Measurements from ENCODE around the gene SPATA45. TPM values are rescaled to one million over a fixed set of nuclear protein-coding genes. Genes with fewer than 3 reads are reported as not detected.

SPATA45 gene
- polyA plus RNA-seq (2011; rRNA removed) (not detected in 2 replicates), polyA minus RNA-seq (2011; rRNA and poly(A)+ RNA removed) (not detected in 2 replicates)

- Histone ChIP-seq H3K36me3 (ENCODE audit: control insufficient read depth, insufficient read depth, low read length) (no peaks in the 10 kb centered on the region), H3K27me3 (ENCODE audit: control insufficient read depth, insufficient read depth, low read length) (no peaks in the 10 kb centered on the region), H3K4me3 (ENCODE audit: low read depth, low read length) (no peak within 1 kb of the TSS)
- ChIA-PET CTCF (interaction anchor here (1.4 kb wide), 1 partner anchor 10 kb away, joined by 3 read pairs; no protein-coding TSS in a partner anchor), POLR2A (interaction anchor here (0.5 kb wide), 1 partner anchor 14 kb away, joined by 8 read pairs; no protein-coding TSS in a partner anchor)
- no peak for DNase-seq (ENCODE audit: low read depth)
- TF ChIP-seq, protein P1, sequence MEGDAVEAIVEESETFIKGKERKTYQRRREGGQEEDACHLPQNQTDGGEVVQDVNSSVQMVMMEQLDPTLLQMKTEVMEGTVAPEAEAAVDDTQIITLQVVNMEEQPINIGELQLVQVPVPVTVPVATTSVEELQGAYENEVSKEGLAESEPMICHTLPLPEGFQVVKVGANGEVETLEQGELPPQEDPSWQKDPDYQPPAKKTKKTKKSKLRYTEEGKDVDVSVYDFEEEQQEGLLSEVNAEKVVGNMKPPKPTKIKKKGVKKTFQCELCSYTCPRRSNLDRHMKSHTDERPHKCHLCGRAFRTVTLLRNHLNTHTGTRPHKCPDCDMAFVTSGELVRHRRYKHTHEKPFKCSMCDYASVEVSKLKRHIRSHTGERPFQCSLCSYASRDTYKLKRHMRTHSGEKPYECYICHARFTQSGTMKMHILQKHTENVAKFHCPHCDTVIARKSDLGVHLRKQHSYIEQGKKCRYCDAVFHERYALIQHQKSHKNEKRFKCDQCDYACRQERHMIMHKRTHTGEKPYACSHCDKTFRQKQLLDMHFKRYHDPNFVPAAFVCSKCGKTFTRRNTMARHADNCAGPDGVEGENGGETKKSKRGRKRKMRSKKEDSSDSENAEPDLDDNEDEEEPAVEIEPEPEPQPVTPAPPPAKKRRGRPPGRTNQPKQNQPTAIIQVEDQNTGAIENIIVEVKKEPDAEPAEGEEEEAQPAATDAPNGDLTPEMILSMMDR (IDR thresholded peaks at IDR 0.05; ENCODE audit: insufficient read depth, low read depth, low read length): no peak
Observed at GRCh38 chr1:212847549-212847948, at the start of gene SPATA45. Gene SPATA45 (minus strand): TSS chr1:212847649. CDS start chr1:212836149, 11,500 bp downstream.

DNA sequence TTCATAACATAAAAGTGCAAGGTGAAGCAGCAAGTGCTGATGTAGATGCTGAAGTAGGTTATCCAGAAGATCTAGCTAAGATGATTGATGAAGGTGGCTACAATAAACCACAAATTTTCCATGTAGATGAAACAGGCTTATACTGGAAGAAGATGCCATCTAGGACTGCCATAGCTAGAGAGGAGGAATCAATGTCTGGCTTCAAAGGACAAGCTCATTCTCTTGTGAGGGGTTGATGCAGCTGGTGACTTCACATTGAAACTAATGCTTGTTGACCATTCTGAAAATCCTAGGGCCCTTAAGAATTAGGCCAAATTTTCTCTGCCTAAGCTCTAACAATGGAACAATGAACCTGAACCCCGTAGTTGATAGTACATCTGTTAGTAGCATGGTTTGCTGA is 44.7 kb upstream of the SPATA45 start:
- DNase-seq (ENCODE audit: low read depth): no peak
- H3K36me3 ChIP-seq (ENCODE audit: control insufficient read depth, insufficient read depth, low read length): no peaks in the 10 kb centered on the region; the same call in none of the 2 replicates
- TF ChIP-seq, protein P1 (IDR thresholded peaks at IDR 0.05; ENCODE audit: insufficient read depth, low read depth, low read length): no peak
- POLR2A ChIA-PET: no interaction called here
- H3K27me3 ChIP-seq (ENCODE audit: control insufficient read depth, insufficient read depth, low read length): no peaks in the 10 kb centered on the region
- H3K4me3 ChIP-seq (ENCODE audit: low read depth, low read length): no peak overlapping the region
- CTCF ChIA-PET: no interaction called here

DNA sequence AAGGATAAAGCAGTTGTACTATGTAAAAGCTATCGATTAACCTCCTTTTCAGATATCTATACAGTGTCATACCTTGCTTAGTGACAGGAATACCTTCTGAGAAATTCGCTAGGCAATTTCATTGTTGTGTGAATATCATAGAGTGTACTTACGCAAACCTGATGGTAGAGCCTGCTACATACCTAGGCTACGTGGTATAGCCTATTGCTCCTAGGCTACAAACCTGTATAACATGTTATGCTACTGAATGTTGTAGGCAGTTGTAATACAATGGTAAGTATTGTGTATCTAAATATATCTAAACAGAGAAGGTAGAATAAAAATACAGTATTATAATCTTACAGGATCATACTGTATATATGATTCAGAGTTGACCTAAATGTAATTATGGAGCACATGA is 37.1 kb upstream of the SPATA45 start:
- H3K27me3 ChIP-seq (ENCODE audit: control insufficient read depth, insufficient read depth, low read length): no peaks in the 10 kb centered on the region
- TF ChIP-seq, protein P1 (IDR thresholded peaks at IDR 0.05; ENCODE audit: insufficient read depth, low read depth, low read length): no peak
- POLR2A ChIA-PET: no interaction called here
- no peak overlapping the region for H3K4me3 ChIP-seq (ENCODE audit: low read depth, low read length)
- no peak for DNase-seq (ENCODE audit: low read depth)
- no peaks in the 10 kb centered on the region; the same call in 1 of the 2 replicates for H3K36me3 ChIP-seq (ENCODE audit: control insufficient read depth, insufficient read depth, low read length)
- CTCF ChIA-PET: no interaction called here

- DNase-seq (ENCODE audit: low read depth): no peak
- H3K27me3 ChIP-seq (ENCODE audit: control insufficient read depth, insufficient read depth, low read length): no peaks in the 10 kb centered on the region
- ChIA-PET CTCF (interaction anchor here (0.7 kb wide), 1 partner anchor 20 kb away, joined by 3 read pairs; no protein-coding TSS in a partner anchor), POLR2A (no interaction called here)
- TF ChIP-seq, protein P1 (IDR thresholded peaks at IDR 0.05; ENCODE audit: insufficient read depth, low read depth, low read length): no peak
- no peak overlapping the region for H3K4me3 ChIP-seq (ENCODE audit: low read depth, low read length)
- H3K36me3 ChIP-seq (ENCODE audit: control insufficient read depth, insufficient read depth, low read length): no peaks in the 10 kb centered on the region; the same call in none of the 2 replicates
Observed at GRCh38 chr1:212879947-212880690, 32.7 kb upstream of the SPATA45 start.

GRCh38 chr1:212878418-212878817 is 31.0 kb upstream of the SPATA45 start:
- no peak overlapping the region for H3K4me3 ChIP-seq (ENCODE audit: low read depth, low read length)
- DNase-seq (ENCODE audit: low read depth): no peak
- no peaks in the 10 kb centered on the region for H3K27me3 ChIP-seq (ENCODE audit: control insufficient read depth, insufficient read depth, low read length)
- ChIA-PET CTCF (no interaction called here), POLR2A (no interaction called here)
- TF ChIP-seq, protein P1 (IDR thresholded peaks at IDR 0.05; ENCODE audit: insufficient read depth, low read depth, low read length): no peak
- no peaks in the 10 kb centered on the region; the same call in 1 of the 2 replicates for H3K36me3 ChIP-seq (ENCODE audit: control insufficient read depth, insufficient read depth, low read length)

Measured in BJ (cell line).